MM.1S (cell line): ENCODE data around the gene TMPRSS13.

Experiments used
- DNase-seq: peaks from one replicate; pipeline ENCODE4 v3.0.0-alpha.2; 2015
- H2AFZ ChIP-seq: fragments of 300-600 bp; sonication (generic); 2 replicates; pipeline ENCODE4 v1.6.0; 2016; ENCODE audit warnings: antibody characterized with exemption, low read length
- H3F3A ChIP-seq: fragments of 300-600 bp; sonication (generic); 2 replicates; pipeline ENCODE4 v1.6.1; 2016; ENCODE audit warnings: mild to moderate bottlenecking, antibody characterized with exemption, low read length, moderate library complexity, mixed read lengths; ENCODE audit not compliant: insufficient read depth
- H3K27ac ChIP-seq: fragments of 300-600 bp; sonication (generic); 2 replicates; pipeline ENCODE4 v1.5.1; 2016; ENCODE audit warnings: mild to moderate bottlenecking, low read length
- H3K27me3 ChIP-seq: fragments of 300-600 bp; sonication (generic); replicated peaks from 2 replicates; pipeline ENCODE4 v1.6.0; 2016; ENCODE audit warnings: low read length; ENCODE audit not compliant: insufficient read depth
- H3K36me3 ChIP-seq: fragments of 300-600 bp; sonication (generic); replicated peaks from 2 replicates; pipeline ENCODE4 v1.6.1; 2016; ENCODE audit warnings: mild to moderate bottlenecking, low read length, mixed read lengths; ENCODE audit not compliant: insufficient read depth
- H3K4me1 ChIP-seq: fragments of 300-600 bp; sonication (generic); 2 replicates; pipeline ENCODE4 v1.6.1; 2016; ENCODE audit warnings: low read length, mixed read lengths
- H3K4me2 ChIP-seq: fragments of 300-600 bp; sonication (generic); 2 replicates; pipeline ENCODE4 v1.6.0; 2016; ENCODE audit warnings: low read depth, low read length
- H3K4me3 ChIP-seq: fragments of 300-600 bp; sonication (generic); 2 replicates; pipeline ENCODE4 v1.5.1; 2016; ENCODE audit warnings: low read length, mixed read lengths
- H3K79me2 ChIP-seq: fragments of 300-600 bp; sonication (generic); 2 replicates; pipeline ENCODE4 v1.6.1; 2016; ENCODE audit warnings: mixed run types, low read length, mixed read lengths
- H3K9ac ChIP-seq: fragments of 300-600 bp; sonication (generic); 2 replicates; pipeline ENCODE4 v1.6.1; 2016; ENCODE audit warnings: low read length, mixed read lengths
- H3K9me2 ChIP-seq: fragments of 300-600 bp; sonication (generic); replicated peaks from 2 replicates; pipeline ENCODE4 v1.6.1; 2016; ENCODE audit warnings: mild to moderate bottlenecking, low read length, mixed read lengths; ENCODE audit not compliant: insufficient read depth
- H3K9me3 ChIP-seq: fragments of 300-600 bp; sonication (generic); replicated peaks from 2 replicates; pipeline ENCODE4 v1.6.1; 2016; ENCODE audit warnings: mild to moderate bottlenecking, low read length, mixed read lengths; ENCODE audit not compliant: insufficient read depth
- H4K20me1 ChIP-seq: fragments of 300-600 bp; sonication (generic); 2 replicates; pipeline ENCODE4 v1.6.1; 2016; ENCODE audit warnings: mild to moderate bottlenecking, low read length, moderate library complexity, mixed read lengths; ENCODE audit not compliant: insufficient read depth
- EZH2 ChIP-seq: fragments of 300-600 bp; sonication (generic); optimal IDR thresholded peaks from 2 replicates; pipeline ENCODE3; 2017; ENCODE audit warnings: low read depth, mild to moderate bottlenecking, antibody characterized with exemption, low read length, mixed read lengths
- EZH2phosphoT487 ChIP-seq: fragments of 300-600 bp; sonication (generic); IDR thresholded peaks from 2 replicates; pipeline ENCODE4 v1.6.1; 2018; ENCODE audit warnings: antibody characterized with exemption, low read length
- TF ChIP-seq, protein P1 (sequence below): fragments of 300-600 bp; sonication (generic); IDR thresholded peaks from 2 replicates; pipeline ENCODE4 v1.5.1; 2016; ENCODE audit warnings: antibody characterized with exemption, low read length, mixed read lengths

Gene TMPRSS13

DNA sequence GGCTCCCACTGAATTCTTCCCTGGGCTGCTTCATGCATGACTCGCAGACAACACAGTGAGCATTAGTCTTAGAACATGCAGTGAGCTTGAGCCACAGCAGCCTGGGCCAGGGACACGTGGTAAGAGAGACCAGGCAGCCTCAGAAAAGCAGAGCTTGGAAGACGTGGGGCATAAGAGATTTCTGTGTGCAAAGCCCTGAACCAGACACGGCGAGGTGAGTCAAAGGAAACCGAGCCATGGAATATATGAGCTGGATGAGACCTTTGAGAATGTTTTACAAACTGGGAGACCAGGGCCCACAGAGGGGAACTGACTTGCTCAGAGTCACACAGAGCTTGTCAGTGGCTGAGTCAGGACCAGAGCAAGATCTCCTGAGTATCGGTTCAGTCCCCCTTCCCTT lies 44.2 kb downstream of the TMPRSS13 start:
- Histone ChIP-seq H3F3A (no peaks in the 10 kb centered on the region), H3K4me2 (no peak overlapping the region), H3K27ac (no peak overlapping the region), H3K27me3 (peaks cover 40% of the 10 kb centered on the region), H3K9ac (no peak overlapping the region), H4K20me1 (no peaks in the 10 kb centered on the region), H3K9me3 (no peaks in the 10 kb centered on the region), H3K79me2 (no peaks in the 10 kb centered on the region), H2AFZ (no peak overlapping the region), H3K36me3 (no peaks in the 10 kb centered on the region), H3K4me1 (no peaks in the 10 kb centered on the region), H3K4me3 (no peak overlapping the region), H3K9me2 (no peaks in the 10 kb centered on the region)
- TF ChIP-seq EZH2phosphoT487 (no peak), EZH2 (no peak)
- TF ChIP-seq, protein P1, sequence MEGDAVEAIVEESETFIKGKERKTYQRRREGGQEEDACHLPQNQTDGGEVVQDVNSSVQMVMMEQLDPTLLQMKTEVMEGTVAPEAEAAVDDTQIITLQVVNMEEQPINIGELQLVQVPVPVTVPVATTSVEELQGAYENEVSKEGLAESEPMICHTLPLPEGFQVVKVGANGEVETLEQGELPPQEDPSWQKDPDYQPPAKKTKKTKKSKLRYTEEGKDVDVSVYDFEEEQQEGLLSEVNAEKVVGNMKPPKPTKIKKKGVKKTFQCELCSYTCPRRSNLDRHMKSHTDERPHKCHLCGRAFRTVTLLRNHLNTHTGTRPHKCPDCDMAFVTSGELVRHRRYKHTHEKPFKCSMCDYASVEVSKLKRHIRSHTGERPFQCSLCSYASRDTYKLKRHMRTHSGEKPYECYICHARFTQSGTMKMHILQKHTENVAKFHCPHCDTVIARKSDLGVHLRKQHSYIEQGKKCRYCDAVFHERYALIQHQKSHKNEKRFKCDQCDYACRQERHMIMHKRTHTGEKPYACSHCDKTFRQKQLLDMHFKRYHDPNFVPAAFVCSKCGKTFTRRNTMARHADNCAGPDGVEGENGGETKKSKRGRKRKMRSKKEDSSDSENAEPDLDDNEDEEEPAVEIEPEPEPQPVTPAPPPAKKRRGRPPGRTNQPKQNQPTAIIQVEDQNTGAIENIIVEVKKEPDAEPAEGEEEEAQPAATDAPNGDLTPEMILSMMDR = no peak
- no peak for DNase-seq

DNA sequence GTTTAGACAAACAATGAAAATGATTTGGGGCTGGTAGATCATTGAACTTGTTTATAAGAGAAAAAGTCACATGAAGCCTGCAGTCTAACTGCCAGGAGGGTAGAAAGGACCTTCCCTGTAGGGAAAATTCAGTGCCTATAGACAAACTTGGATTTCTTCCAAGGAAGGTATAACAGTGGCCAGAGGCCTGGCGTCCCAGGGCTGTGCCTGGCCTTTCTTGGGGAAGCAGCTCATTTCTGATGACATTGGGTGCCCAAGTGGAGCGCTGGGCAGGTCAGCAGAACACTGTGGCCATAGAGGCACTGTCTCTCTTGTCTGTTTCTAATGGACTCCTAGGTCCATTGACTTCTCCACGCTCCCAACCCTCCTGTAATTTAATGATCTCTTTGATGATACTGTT lies 46.1 kb downstream of the TMPRSS13 start:
- Histone ChIP-seq H2AFZ (no peak overlapping the region), H3K9ac (no peak overlapping the region), H3K4me2 (no peak overlapping the region), H3K9me2 (no peaks in the 10 kb centered on the region), H3K27ac (no peak overlapping the region), H3K79me2 (no peaks in the 10 kb centered on the region), H3K4me3 (no peak overlapping the region), H4K20me1 (no peaks in the 10 kb centered on the region), H3F3A (no peaks in the 10 kb centered on the region), H3K27me3 (peaks cover 59% of the 10 kb centered on the region), H3K36me3 (no peaks in the 10 kb centered on the region), H3K4me1 (no peaks in the 10 kb centered on the region), H3K9me3 (no peaks in the 10 kb centered on the region)
- DNase-seq = no peak
- no peak for TF ChIP-seq EZH2
- TF ChIP-seq, protein P1 = no peak

DNA sequence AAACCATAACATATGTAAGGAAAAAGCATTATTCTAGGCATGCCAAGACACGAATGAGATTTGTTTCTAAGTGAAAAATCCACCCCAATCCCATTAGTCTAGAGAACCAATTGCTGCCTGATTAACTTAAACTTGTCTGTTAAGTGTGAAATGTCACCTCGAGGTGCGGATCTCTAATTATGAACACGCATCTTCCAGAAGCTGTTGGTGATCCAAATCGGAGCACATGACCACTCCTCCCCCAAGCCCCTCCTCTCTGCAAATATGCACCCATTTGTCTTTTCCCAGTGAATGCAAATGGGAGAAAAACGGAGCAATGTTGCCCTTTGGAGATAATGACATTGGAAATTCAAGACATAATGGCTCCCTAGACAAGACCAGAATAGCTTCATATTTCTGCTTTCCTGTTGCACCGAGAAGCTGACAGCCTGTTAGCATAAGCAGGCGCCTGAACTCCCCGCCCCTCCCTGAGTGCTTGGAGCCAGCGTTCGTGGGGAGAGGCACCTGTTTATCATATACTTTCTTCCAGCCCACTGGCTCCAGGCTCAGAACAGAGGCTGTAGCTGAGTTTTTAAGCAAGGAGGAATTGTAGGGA lies 46.8 kb downstream of the TMPRSS13 start:
- no peaks in the 10 kb centered on the region for H4K20me1 ChIP-seq
- no peaks in the 10 kb centered on the region for H3F3A ChIP-seq
- H3K4me3 ChIP-seq = no peak overlapping the region
- H3K9me2 ChIP-seq = no peaks in the 10 kb centered on the region
- H3K27ac ChIP-seq = no peak overlapping the region
- H3K79me2 ChIP-seq = no peaks in the 10 kb centered on the region
- H3K4me2 ChIP-seq = no peak overlapping the region
- no peaks in the 10 kb centered on the region for H3K4me1 ChIP-seq
- no peaks in the 10 kb centered on the region for H3K36me3 ChIP-seq
- DNase-seq = no peak
- no peak overlapping the region for H3K9ac ChIP-seq
- H2AFZ ChIP-seq = no peak overlapping the region
- H3K27me3 ChIP-seq = peaks cover 66% of the 10 kb centered on the region
- no peaks in the 10 kb centered on the region for H3K9me3 ChIP-seq
- TF ChIP-seq EZH2phosphoT487 = no peak
- TF ChIP-seq, protein P1 = no peak
- no peak for TF ChIP-seq EZH2
